Breast epithelium (tissue), 4 donors: Measurements from ENCODE around the gene PRCC. TPM values are rescaled to one million over a fixed set of nuclear protein-coding genes. Genes with fewer than 3 reads are reported as not detected.
A peak's percentile ranks its signal among the peaks of the same experiment; 100 is the strongest.

Source experiments
- DNase-seq, 2 donors: peaks; one replicate each; pipeline ENCODE4 v3.0.0-alpha.2; 2019; ENCODE audit warnings: low spot score in 2 of 2
- H3K27ac ChIP-seq, 2 donors: fragments of 200-600 bp; sonication (generic) in 1 of 2; one replicate each; pipeline ENCODE4 v1.5.1; 2016 to 2019; ENCODE audit warnings: mild to moderate bottlenecking in 1 of 2
- H3K27me3 ChIP-seq, 2 donors: fragments of 200-600 bp; sonication (generic) in 1 of 2; one replicate each; pipeline versions ENCODE4 v1.5.1 to v1.6.0; 2017 to 2019; ENCODE audit warnings: control low read depth in 1 of 2, mild to moderate bottlenecking in 1 of 2
- H3K36me3 ChIP-seq: fragments of 200-600 bp; one replicate; pipeline ENCODE4 v1.5.1; 2019
- H3K4me1 ChIP-seq, 2 donors: fragments of 200-600 bp; sonication (generic); one replicate each; pipeline ENCODE4 v1.5.1; 2016 to 2019; ENCODE audit warnings: control low read depth in 1 of 2
- H3K4me3 ChIP-seq, 3 donors: fragments of 200-600 bp; sonication (generic); 1 replicate in 2 of 3; 2 replicates in 1 of 3; pipeline ENCODE4 v1.5.1; 2016 to 2019; ENCODE audit warnings: mild to moderate bottlenecking in 3 of 3, moderate library complexity in 2 of 3
- H3K9me3 ChIP-seq, 2 donors: fragments of 200-600 bp; sonication (generic) in 1 of 2; one replicate each; pipeline ENCODE4 v1.5.1; 2016 to 2019; ENCODE audit warnings: control low read depth in 1 of 2
- CTCF ChIP-seq, 3 donors: fragments of 450-650 bp; IDR thresholded peaks; one replicate each; pipeline ENCODE4 v1.5.1; 2016 to 2017; ENCODE audit warnings: antibody characterized with exemption in 3 of 3, mild to moderate bottlenecking in 3 of 3, moderate library complexity in 3 of 3
- POLR2A ChIP-seq: fragments of 450-650 bp; IDR thresholded peaks from one replicate; pipeline ENCODE4 v1.6.1; 2016; ENCODE audit warnings: antibody characterized with exemption, mild to moderate bottlenecking, moderate library complexity
- POLR2AphosphoS5 ChIP-seq, 3 donors: sonication (generic); formaldehyde crosslinking; IDR thresholded peaks; one replicate each; pipeline ENCODE4 v1.6.1; 2017; ENCODE audit warnings: antibody characterized with exemption in 3 of 3
- intact Hi-C: fragments of 100-400 bp; cut with DNase I; formaldehyde crosslinking; loops from one replicate; pipeline ENCODE4 v1.15.1; 2023; ENCODE audit warnings: low total_unique reads
- total RNA-seq, 3 donors: library from RNA; depleted of rRNA; stranded (reverse); fragments of >200 nt; gene quantifications; one replicate each; pipeline ENCODE4 v1.1.0, GENCODE V29; 2016

PRCC gene
- total RNA-seq, 3 donors from 2014 or later = 21.6 to 35.9 (median 24.9) TPM

GRCh38 chr1:156765666-156766065, 1.7 kb upstream of the PRCC start:
- Histone ChIP-seq H3K9me3 (no peaks in the 10 kb centered on the region), H3K27me3 (no peaks in the 10 kb centered on the region), H3K27ac (no peak overlapping the region), H3K4me3 (peak overlapping the region in 1 of 3 donors; percentile 95), H3K4me1 (peaks cover 0 to 12% of the 10 kb centered on the region in 2 donors), H3K36me3 (no peaks in the 10 kb centered on the region)
- intact Hi-C loops = no loop called here
- no peak for DNase-seq
- TF ChIP-seq POLR2A (no peak), POLR2AphosphoS5 (IDR thresholded peaks at IDR 0.05) (no peak), CTCF (IDR thresholded peaks at IDR 0.05) (no peak)

GRCh38 chr1:156766298-156767100, 836 bp upstream of the PRCC start:
- Histone ChIP-seq H3K27ac (peak overlapping the region; percentile 87 to 96), H3K9me3 (no peaks in the 10 kb centered on the region), H3K27me3 (no peaks in the 10 kb centered on the region), H3K36me3 (no peaks in the 10 kb centered on the region), H3K4me3 (peak overlapping the region; percentile 86 to 98 (median 95)), H3K4me1 (peaks cover 0 to 12% of the 10 kb centered on the region in 2 donors)
- intact Hi-C loops = no loop called here
- TF ChIP-seq CTCF (IDR thresholded peaks at IDR 0.05) = no peak
- no peak for TF ChIP-seq POLR2AphosphoS5 (IDR thresholded peaks at IDR 0.05)
- TF ChIP-seq POLR2A = no peak
- DNase-seq = no peak

- Histone ChIP-seq H3K27me3 (no peaks in the 10 kb centered on the region), H3K36me3 (no peaks in the 10 kb centered on the region), H3K4me3 (peak overlapping the region; percentile 86 to 98 (median 95)), H3K27ac (peak overlapping the region; percentile 92 to 96), H3K4me1 (peaks cover 0 to 12% of the 10 kb centered on the region in 2 donors), H3K9me3 (no peaks in the 10 kb centered on the region)
- TF ChIP-seq POLR2AphosphoS5 (IDR thresholded peaks at IDR 0.05) = no peak
- TF ChIP-seq CTCF (IDR thresholded peaks at IDR 0.05) = no peak
- intact Hi-C loops = no loop called here
- peak in 1 of 2 donors; percentile 28 for DNase-seq
Observed at GRCh38 chr1:156767879-156768604, 707 bp downstream of the PRCC start.

GRCh38 chr1:156768610-156769295, 1.4 kb downstream of the PRCC start:
- TF ChIP-seq CTCF (IDR thresholded peaks at IDR 0.05) (no peak), POLR2AphosphoS5 (IDR thresholded peaks at IDR 0.05) (no peak), POLR2A (no peak)
- intact Hi-C loops = no loop called here
- Histone ChIP-seq H3K36me3 (no peaks in the 10 kb centered on the region), H3K4me3 (peak overlapping the region; percentile 86 to 98 (median 95)), H3K27ac (peak overlapping the region; percentile 92 to 96), H3K27me3 (no peaks in the 10 kb centered on the region), H3K4me1 (peaks cover 0 to 12% of the 10 kb centered on the region in 2 donors), H3K9me3 (no peaks in the 10 kb centered on the region)
- DNase-seq = no peak
